ENCODE measurements around the gene F8A2. TPM values are rescaled to one million over a fixed set of nuclear protein-coding genes. Genes with fewer than 3 reads are reported as not detected.
"Not testable (repeated sequence)": the region's sequence is repeated elsewhere in the genome, so short reads cannot be mapped to it uniquely, and the experiment has no call there.

Gene F8A2
- total and polyA plus RNA-seq, 8 donors, result 2.6 to 44.6 (median 28.6) TPM; not detected in 5

DNA sequence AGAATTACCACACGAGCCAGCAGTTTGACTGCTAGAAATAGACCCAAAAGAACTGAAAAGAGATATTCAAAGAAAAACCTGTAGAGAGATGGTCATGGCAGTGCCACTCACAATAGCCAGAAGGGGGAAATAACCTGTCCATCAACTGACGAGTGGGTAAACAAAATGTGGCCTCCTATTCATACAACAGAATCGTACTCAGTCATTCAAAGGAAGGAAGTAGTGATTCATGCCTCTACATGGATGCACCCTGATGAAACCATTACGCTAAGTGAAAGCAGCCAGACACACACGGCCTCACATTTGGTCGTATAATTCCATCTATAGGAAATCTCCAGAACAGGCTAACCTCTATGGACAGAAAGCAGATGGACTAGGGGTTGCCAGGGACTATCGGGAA, 2.1 kb upstream of the F8A2 start:
- no CpG with 5 or more reads among the region's 7 CpGs for WGBS, 5 donors

DNA sequence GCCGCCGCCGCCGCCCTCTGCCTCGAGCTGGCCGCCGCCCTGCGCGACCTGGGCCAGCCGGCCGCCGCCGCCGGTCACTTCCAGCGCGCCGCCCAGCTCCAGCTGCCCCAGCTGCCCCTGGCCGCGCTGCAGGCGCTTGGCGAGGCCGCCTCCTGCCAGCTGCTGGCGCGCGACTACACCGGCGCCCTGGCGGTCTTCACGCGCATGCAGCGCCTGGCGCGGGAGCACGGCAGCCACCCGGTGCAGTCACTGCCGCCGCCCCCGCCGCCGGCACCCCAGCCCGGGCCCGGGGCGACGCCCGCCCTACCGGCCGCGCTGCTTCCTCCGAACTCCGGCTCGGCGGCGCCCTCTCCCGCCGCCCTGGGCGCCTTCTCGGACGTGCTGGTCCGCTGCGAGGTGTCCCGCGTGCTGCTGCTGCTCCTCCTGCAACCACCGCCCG, 653 bp downstream of the F8A2 start:
- WGBS, 5 donors, result no CpG with 5 or more reads among the region's 64 CpGs
- H3K9me3 ChIP-seq; H3K4me3 ChIP-seq; H3K27me3 ChIP-seq; H3K36me3 ChIP-seq; intact Hi-C loops (cut with DNase I; ENCODE audit: low total_unique reads); H3K4me1 ChIP-seq; DNase-seq; H3K27ac ChIP-seq: not testable (repeated sequence)

More for the DNA sequence above, 2.1 kb upstream of the F8A2 start:
- intact Hi-C loops (cut with DNase I; ENCODE audit: low total_unique reads); H3K4me1 ChIP-seq; H3K27me3 ChIP-seq; H3K36me3 ChIP-seq; H3K9me3 ChIP-seq; DNase-seq; H3K27ac ChIP-seq; H3K4me3 ChIP-seq: not testable (repeated sequence)

DNA sequence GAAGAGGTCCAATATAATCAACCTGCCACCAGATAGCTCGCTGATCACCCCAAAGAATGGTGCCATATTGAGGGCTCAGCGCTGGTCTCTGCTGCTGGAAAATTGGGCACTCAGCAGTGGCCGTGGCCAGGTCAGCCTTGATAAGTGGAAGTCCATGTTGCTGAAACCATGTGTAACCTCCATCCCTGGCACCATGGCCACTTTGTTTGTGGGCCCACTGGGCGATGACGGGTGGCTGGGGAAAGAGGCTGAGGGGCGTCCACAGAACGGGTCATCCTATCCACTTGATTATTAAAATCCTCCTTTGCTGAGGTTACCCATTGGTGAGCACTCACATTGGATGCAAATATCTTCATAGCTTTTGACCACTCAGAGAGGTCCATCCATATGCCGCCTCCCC, 7.7 kb downstream of the F8A2 start:
- 86 to 100% (median 97%) methylated on average over 2 to 8 of the region's 8 CpGs for WGBS, 5 donors
- H3K9me3 ChIP-seq, result peaks cover 0 to 39% (median 2%) of the 10 kb centered on the region in 4 donors
- TF ChIP-seq POLR2A (IDR thresholded peaks at IDR 0.05) (no peak), EP300 (IDR thresholded peaks at IDR 0.05) (no peak), POLR2AphosphoS5 (IDR thresholded peaks at IDR 0.05) (no peak)
- TF ChIP-seq, protein P1, sequence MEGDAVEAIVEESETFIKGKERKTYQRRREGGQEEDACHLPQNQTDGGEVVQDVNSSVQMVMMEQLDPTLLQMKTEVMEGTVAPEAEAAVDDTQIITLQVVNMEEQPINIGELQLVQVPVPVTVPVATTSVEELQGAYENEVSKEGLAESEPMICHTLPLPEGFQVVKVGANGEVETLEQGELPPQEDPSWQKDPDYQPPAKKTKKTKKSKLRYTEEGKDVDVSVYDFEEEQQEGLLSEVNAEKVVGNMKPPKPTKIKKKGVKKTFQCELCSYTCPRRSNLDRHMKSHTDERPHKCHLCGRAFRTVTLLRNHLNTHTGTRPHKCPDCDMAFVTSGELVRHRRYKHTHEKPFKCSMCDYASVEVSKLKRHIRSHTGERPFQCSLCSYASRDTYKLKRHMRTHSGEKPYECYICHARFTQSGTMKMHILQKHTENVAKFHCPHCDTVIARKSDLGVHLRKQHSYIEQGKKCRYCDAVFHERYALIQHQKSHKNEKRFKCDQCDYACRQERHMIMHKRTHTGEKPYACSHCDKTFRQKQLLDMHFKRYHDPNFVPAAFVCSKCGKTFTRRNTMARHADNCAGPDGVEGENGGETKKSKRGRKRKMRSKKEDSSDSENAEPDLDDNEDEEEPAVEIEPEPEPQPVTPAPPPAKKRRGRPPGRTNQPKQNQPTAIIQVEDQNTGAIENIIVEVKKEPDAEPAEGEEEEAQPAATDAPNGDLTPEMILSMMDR (IDR thresholded peaks at IDR 0.05), result no peak
- no peaks in the 10 kb centered on the region for H3K27me3 ChIP-seq
- no peak for DNase-seq
- H3K4me1 ChIP-seq, result no peaks in the 10 kb centered on the region
- no peaks in the 10 kb centered on the region for H3K36me3 ChIP-seq
- no peak overlapping the region for H3K4me3 ChIP-seq
- intact Hi-C loops (cut with DNase I; ENCODE audit: low total_unique reads), result no loop called here
- H3K27ac ChIP-seq, result no peak overlapping the region

DNA sequence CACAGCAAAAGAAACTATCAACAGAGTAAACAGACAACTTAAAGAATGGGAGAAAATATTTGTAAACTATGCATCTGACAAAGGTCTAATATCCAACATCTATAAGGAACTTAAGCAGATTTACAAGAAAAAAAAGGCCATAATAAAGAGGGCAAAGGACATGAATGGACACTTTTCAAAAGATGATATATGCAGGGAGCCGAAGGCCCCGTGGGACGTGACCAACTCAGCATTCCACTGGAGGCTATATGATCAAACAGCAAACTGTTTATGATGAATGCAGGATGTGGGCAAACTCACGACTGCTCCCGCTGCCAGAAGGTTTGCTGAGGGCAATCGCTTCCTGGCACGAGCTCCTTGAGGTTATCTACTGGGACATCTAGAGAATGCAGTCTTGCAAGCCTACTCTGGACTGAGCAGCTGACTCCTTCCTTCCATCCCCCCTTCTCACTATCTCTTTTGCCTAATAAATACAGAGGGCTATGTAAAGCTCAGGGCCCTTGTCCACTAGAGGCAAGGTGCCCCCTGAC, 12.9 kb downstream of the F8A2 start:
- H3K36me3 ChIP-seq; intact Hi-C loops (cut with DNase I; ENCODE audit: low total_unique reads); H3K27me3 ChIP-seq; H3K4me1 ChIP-seq; DNase-seq; H3K4me3 ChIP-seq; H3K27ac ChIP-seq: not testable (repeated sequence)
- WGBS, 5 donors, result 76 to 91% (median 87%) methylated on average over 7 of the region's 7 CpGs
- H3K9me3 ChIP-seq, result peaks cover 0 to 45% (median 8%) of the 10 kb centered on the region in 4 donors

DNA sequence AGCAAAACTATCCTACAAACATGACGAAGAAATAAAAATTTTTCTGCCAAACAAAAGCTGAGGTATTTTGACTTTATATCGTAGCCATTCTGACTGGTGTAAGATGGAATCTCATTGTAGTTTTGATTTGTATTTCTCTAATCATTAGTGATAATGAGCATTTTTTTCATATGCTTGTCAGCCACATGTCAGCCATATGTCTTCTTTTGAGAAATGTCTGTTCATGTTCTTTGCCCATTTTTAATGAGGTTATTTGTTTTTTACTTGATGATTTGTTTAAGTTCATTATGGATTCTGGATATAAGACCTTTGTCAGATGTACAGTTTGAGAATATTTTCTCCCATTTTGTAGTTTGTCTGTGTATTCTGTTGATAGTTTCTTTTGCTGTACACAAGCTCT, 24.5 kb downstream of the F8A2 start:
- H3K4me1 ChIP-seq, result no peaks in the 10 kb centered on the region
- TF ChIP-seq POLR2A (IDR thresholded peaks at IDR 0.05), result no peak
- no peak for TF ChIP-seq POLR2AphosphoS5 (IDR thresholded peaks at IDR 0.05)
- no peak for TF ChIP-seq EP300 (IDR thresholded peaks at IDR 0.05)
- TF ChIP-seq, protein P1 (IDR thresholded peaks at IDR 0.05), result no peak
- H3K9me3 ChIP-seq, result peaks cover 0 to 20% (median 9%) of the 10 kb centered on the region in 4 donors
- intact Hi-C loops (cut with DNase I; ENCODE audit: low total_unique reads), result no loop called here
- no peaks in the 10 kb centered on the region for H3K36me3 ChIP-seq
- DNase-seq, result no peak
- 70 to 95% (median 89%) methylated on average over 2 of the region's 2 CpGs for WGBS, 5 donors
- no peak overlapping the region for H3K4me3 ChIP-seq
- H3K27ac ChIP-seq, result no peak overlapping the region
- no peaks in the 10 kb centered on the region for H3K27me3 ChIP-seq

DNA sequence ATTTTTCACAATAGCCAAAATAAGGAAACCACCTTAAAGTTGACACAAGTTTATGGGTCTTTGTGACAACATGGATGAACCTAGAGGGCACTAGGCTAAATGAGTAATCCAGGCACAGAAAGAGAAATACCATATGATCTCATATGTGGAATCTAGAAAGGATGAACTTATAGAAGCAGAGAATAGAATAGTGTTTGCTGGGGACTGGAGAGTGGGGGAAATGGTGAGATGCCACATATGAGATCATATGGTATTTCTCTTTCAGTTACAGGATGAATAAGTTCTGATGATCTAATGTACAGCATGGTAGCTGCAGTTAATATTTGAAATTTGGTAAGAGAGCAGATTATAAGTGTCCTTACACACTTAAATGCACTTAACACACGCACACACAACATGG, 35.9 kb downstream of the F8A2 start:
- H3K9me3 ChIP-seq, result peaks cover 0 to 8% (median 0%) of the 10 kb centered on the region in 4 donors
- H3K4me3 ChIP-seq, result no peak overlapping the region
- intact Hi-C loops (cut with DNase I; ENCODE audit: low total_unique reads), result no loop called here
- no peak for DNase-seq
- no peaks in the 10 kb centered on the region for H3K4me1 ChIP-seq
- no peaks in the 10 kb centered on the region for H3K27me3 ChIP-seq
- TF ChIP-seq, protein P1 (IDR thresholded peaks at IDR 0.05), result no peak
- TF ChIP-seq POLR2AphosphoS5 (IDR thresholded peaks at IDR 0.05) (no peak), POLR2A (IDR thresholded peaks at IDR 0.05) (no peak), EP300 (IDR thresholded peaks at IDR 0.05) (no peak)
- no peak overlapping the region for H3K27ac ChIP-seq
- H3K36me3 ChIP-seq, result no peaks in the 10 kb centered on the region
- WGBS, 5 donors, result 65 to 100% (median 81%) methylated on average over 1 of the region's 1 CpG
